K562 (cell line): ENCODE measurements around the gene SON. TPM values are rescaled to one million over a fixed set of nuclear protein-coding genes. Genes with fewer than 3 reads are reported as not detected.
A peak's percentile ranks its signal among the peaks of the same experiment; 100 is the strongest.

Source experiments
- BCOR ChIP-seq: fragments of 450-650 bp; IDR thresholded peaks from 2 replicates; pipeline ENCODE4 v1.6.1; 2016
- CHAMP1 ChIP-seq: fragments of 450-650 bp; IDR thresholded peaks from 2 replicates; pipeline ENCODE4 v1.6.1; 2016; ENCODE audit warnings: mild to moderate bottlenecking
- HDAC6 ChIP-seq: IDR thresholded peaks from 2 replicates; pipeline ENCODE4 v1.6.1; 2012; ENCODE audit warnings: low read depth, mild to moderate bottlenecking, control low read depth, inconsistent platforms, low read length, moderate library complexity
- HDGF ChIP-seq: fragments of 450-650 bp; IDR thresholded peaks from 2 replicates; pipeline ENCODE4 v1.6.1; 2016
- MAFK ChIP-seq: IDR thresholded peaks from 2 replicates; pipeline ENCODE4 v1.6.1; 2011; ENCODE audit warnings: low read length, improper control_type of control experiment
- POLR3A ChIP-seq: IDR thresholded peaks from 2 replicates; pipeline ENCODE4 v1.6.1; 2011; ENCODE audit warnings: borderline replicate concordance, mild to moderate bottlenecking, moderate library complexity; ENCODE audit not compliant: insufficient read length, insufficient read depth; ENCODE audit errors: extremely low read depth
- TAF1 ChIP-seq: IDR thresholded peaks from 2 replicates; pipeline ENCODE4 v1.6.1; 2011; ENCODE audit warnings: mild to moderate bottlenecking, low read length, moderate library complexity; ENCODE audit not compliant: insufficient read depth, control insufficient read depth, severe bottlenecking; ENCODE audit errors: extremely low read depth
- TCF3 ChIP-seq: sonication (generic); formaldehyde crosslinking; IDR thresholded peaks from 2 replicates; pipeline ENCODE4 v1.4.0; 2020; ENCODE audit warnings: mild to moderate bottlenecking, missing genetic modification reagents
- polyA plus RNA-seq, 8 experiments: library from polyadenylated mRNA; depleted of rRNA in 4 of 8; stranded (reverse) in 5 of 8; unstranded in 3 of 8; fragments of >200 nt; fragmentation: Nextera tagmentation in 2 of 8; fragmentation: Illumina TruSeq in 1 of 8; extraction: Ambion mirVana in 2 of 8; extraction: Trizol in 1 of 8; gene quantifications; 2 replicates each; pipeline versions ENCODE4 v1.2.1 to v1.2.3, GENCODE V29; 2011 to 2014; ENCODE audit warnings: inconsistent platforms in 1 of 8, missing spikeins in 1 of 8
- total RNA-seq, 7 experiments: library from RNA; depleted of rRNA in 6 of 7; stranded (reverse); fragments of >200 nt in 6 of 7; fragmentation: Illumina TruSeq in 2 of 7; extraction: Trizol in 2 of 7; gene quantifications; 2 replicates each; pipeline versions ENCODE4 v1.2.1 to v1.2.3, GENCODE V29; 2011 to 2021; ENCODE audit warnings: low replicate concordance in 1 of 7
- TF ChIP-seq, protein P1 (sequence below), 2 experiments: fragments of 450-650 bp in 1 of 2; sonication (generic) in 1 of 2; formaldehyde crosslinking in 1 of 2; IDR thresholded peaks; 2 replicates each; pipeline versions ENCODE4 v1.7.1 to v1.9.0; 2016 to 2022; ENCODE audit warnings: inconsistent platforms in 1 of 2, mild to moderate bottlenecking in 1 of 2, missing genetic modification reagents in 1 of 2
- TF ChIP-seq, protein P2 (sequence below): fragments of 250-450 bp; sonication (Bioruptor Pico); IDR thresholded peaks from 2 replicates; pipeline ENCODE4 v1.4.0; 2020; ENCODE audit warnings: mild to moderate bottlenecking, moderate library complexity

The SON gene
- total and polyA plus RNA-seq, 9 of the 15 experiments (the other 6 are each of a cell fraction or from before 2014, with no cell fraction given) = 105 to 742 (median 187) TPM

- TF ChIP-seq, protein P1, sequence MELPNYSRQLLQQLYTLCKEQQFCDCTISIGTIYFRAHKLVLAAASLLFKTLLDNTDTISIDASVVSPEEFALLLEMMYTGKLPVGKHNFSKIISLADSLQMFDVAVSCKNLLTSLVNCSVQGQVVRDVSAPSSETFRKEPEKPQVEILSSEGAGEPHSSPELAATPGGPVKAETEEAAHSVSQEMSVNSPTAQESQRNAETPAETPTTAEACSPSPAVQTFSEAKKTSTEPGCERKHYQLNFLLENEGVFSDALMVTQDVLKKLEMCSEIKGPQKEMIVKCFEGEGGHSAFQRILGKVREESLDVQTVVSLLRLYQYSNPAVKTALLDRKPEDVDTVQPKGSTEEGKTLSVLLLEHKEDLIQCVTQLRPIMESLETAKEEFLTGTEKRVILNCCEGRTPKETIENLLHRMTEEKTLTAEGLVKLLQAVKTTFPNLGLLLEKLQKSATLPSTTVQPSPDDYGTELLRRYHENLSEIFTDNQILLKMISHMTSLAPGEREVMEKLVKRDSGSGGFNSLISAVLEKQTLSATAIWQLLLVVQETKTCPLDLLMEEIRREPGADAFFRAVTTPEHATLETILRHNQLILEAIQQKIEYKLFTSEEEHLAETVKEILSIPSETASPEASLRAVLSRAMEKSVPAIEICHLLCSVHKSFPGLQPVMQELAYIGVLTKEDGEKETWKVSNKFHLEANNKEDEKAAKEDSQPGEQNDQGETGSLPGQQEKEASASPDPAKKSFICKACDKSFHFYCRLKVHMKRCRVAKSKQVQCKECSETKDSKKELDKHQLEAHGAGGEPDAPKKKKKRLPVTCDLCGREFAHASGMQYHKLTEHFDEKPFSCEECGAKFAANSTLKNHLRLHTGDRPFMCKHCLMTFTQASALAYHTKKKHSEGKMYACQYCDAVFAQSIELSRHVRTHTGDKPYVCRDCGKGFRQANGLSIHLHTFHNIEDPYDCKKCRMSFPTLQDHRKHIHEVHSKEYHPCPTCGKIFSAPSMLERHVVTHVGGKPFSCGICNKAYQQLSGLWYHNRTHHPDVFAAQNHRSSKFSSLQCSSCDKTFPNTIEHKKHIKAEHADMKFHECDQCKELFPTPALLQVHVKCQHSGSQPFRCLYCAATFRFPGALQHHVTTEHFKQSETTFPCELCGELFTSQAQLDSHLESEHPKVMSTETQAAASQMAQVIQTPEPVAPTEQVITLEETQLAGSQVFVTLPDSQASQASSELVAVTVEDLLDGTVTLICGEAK (IDR thresholded peaks at IDR 0.05) = peak; percentile 55; the same call in 1 of the 2 replicates
- TF ChIP-seq, protein P1 (CRISPR knock-in tag; IDR thresholded peaks at IDR 0.05) = no peak
- TF ChIP-seq TCF3 (CRISPR knock-in tag) = peak; percentile 19
- peak; percentile 74 for TF ChIP-seq BCOR
- TF ChIP-seq CHAMP1 = 0 out of 2 replicates have a peak, but pooled peaks have one; percentile 12
- TF ChIP-seq MAFK = peak; percentile 46; the same call in 1 of the 2 replicates
- peak; percentile 94 for TF ChIP-seq TAF1
- no peak for TF ChIP-seq HDAC6
- no peak for TF ChIP-seq HDGF
- TF ChIP-seq, protein P2, sequence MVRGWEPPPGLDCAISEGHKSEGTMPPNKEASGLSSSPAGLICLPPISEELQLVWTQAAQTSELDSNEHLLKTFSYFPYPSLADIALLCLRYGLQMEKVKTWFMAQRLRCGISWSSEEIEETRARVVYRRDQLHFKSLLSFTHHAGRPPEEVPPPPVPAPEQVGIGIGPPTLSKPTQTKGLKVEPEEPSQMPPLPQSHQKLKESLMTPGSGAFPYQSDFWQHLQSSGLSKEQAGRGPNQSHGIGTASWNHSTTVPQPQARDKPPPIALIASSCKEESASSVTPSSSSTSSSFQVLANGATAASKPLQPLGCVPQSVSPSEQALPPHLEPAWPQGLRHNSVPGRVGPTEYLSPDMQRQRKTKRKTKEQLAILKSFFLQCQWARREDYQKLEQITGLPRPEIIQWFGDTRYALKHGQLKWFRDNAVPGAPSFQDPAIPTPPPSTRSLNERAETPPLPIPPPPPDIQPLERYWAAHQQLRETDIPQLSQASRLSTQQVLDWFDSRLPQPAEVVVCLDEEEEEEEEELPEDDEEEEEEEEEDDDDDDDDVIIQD (CRISPR knock-in tag) = no peak
- TF ChIP-seq POLR3A = no peak
Measured at GRCh38 chr21:33542640-33543504, at the start of gene SON (continued).
